Smooth muscle cell (in vitro differentiated cells): ENCODE data around the gene SPIRE2. TPM values are rescaled to one million over a fixed set of nuclear protein-coding genes. Genes with fewer than 3 reads are reported as not detected.

ENCODE experiments used
- DNase-seq: peaks from one replicate; lab custom pipeline; 2025; ENCODE audit not compliant: unreplicated experiment; lab: John Stamatoyannopoulos, UW
- H2AFZ ChIP-seq: fragments of 200-600 bp; sonication (generic); 2 replicates; pipeline ENCODE4 v1.6.0; 2016; ENCODE audit warnings: antibody characterized with exemption, low read depth, mild to moderate bottlenecking
- H3F3A ChIP-seq: fragments of 200-600 bp; sonication (generic); 2 replicates; pipeline ENCODE4 v1.6.0; 2017; ENCODE audit warnings: antibody characterized with exemption, low read depth
- H3K27ac ChIP-seq: fragments of 200-600 bp; sonication (generic); 2 replicates; pipeline ENCODE4 v1.5.1; 2016; ENCODE audit warnings: low read depth, mild to moderate bottlenecking
- H3K27me3 ChIP-seq: fragments of 200-600 bp; sonication (generic); 2 replicates; pipeline ENCODE4 v1.6.1; 2016; ENCODE audit warnings: low read depth, mild to moderate bottlenecking
- H3K36me3 ChIP-seq: fragments of 200-600 bp; sonication (generic); 2 replicates; pipeline ENCODE4 v1.5.1; 2016; ENCODE audit warnings: low read depth
- H3K4me1 ChIP-seq: fragments of 200-600 bp; sonication (generic); 2 replicates; pipeline ENCODE4 v1.5.1; 2016; ENCODE audit warnings: low read depth
- H3K4me2 ChIP-seq: fragments of 200-600 bp; sonication (generic); 2 replicates; pipeline ENCODE4 v1.6.0; 2016; ENCODE audit warnings: mild to moderate bottlenecking
- H3K4me3 ChIP-seq: fragments of 200-600 bp; sonication (generic); 2 replicates; pipeline ENCODE4 v1.5.1; 2016; ENCODE audit warnings: mild to moderate bottlenecking
- H3K79me2 ChIP-seq: fragments of 200-600 bp; sonication (generic); 2 replicates; pipeline ENCODE4 v1.6.0; 2016; ENCODE audit warnings: low read depth, mild to moderate bottlenecking
- H3K9ac ChIP-seq: fragments of 200-600 bp; sonication (generic); 2 replicates; pipeline ENCODE4 v1.6.0; 2016; ENCODE audit warnings: low read depth
- H3K9me3 ChIP-seq: fragments of 200-600 bp; sonication (generic); replicated peaks from 2 replicates; pipeline ENCODE4 v1.5.1; 2016; ENCODE audit warnings: low read depth
- H4K20me1 ChIP-seq: fragments of 200-600 bp; sonication (generic); 2 replicates; pipeline ENCODE4 v1.6.0; 2016; ENCODE audit warnings: low read depth
- WGBS: methylation state at CpG from one replicate; pipeline ENCODE4 v1.1.7; 2016; ENCODE audit warnings: low lambda C conversion rate; 5-methylcytosine and 5-hydroxymethylcytosine counted together
- polyA plus RNA-seq: library from polyadenylated mRNA; unstranded; fragments of >200 nt; fragmentation: Nextera tagmentation; extraction: Ambion mirVana; gene quantifications from 2 replicates; pipeline ENCODE4 v1.2.1, GENCODE V29; 2016
- total RNA-seq: library from RNA; depleted of rRNA; stranded (reverse); fragments of >200 nt; gene quantifications from 2 replicates; pipeline ENCODE4 v1.2.3, GENCODE V29; 2014
- TF ChIP-seq, protein P1 (sequence below): fragments of 200-600 bp; sonication (generic); IDR thresholded peaks from 2 replicates; pipeline ENCODE4 v1.5.1; 2017; ENCODE audit warnings: borderline replicate concordance, mild to moderate bottlenecking, antibody characterized with exemption; ENCODE audit not compliant: insufficient read depth, poor library complexity, severe bottlenecking

SPIRE2 gene
- total and polyA plus RNA-seq, 2 experiments from 2014 or later, result 1.1 to 1.4 TPM

GRCh38 chr16:89884041-89884421, 55.8 kb downstream of the SPIRE2 start:
- H3K36me3 ChIP-seq, result no peaks in the 10 kb centered on the region
- H3K4me1 ChIP-seq, result no peaks in the 10 kb centered on the region
- no peaks in the 10 kb centered on the region for H3K9me3 ChIP-seq
- H3K27ac ChIP-seq, result no peak overlapping the region
- H3F3A ChIP-seq, result no peaks in the 10 kb centered on the region
- H3K27me3 ChIP-seq, result no peaks in the 10 kb centered on the region
- no peak overlapping the region for H3K9ac ChIP-seq
- H2AFZ ChIP-seq, result no peak overlapping the region
- H3K4me2 ChIP-seq, result no peak overlapping the region
- DNase-seq, result no peak
- no peak overlapping the region for H3K4me3 ChIP-seq
- H4K20me1 ChIP-seq, result peaks cover 71% of the 10 kb centered on the region
- WGBS, result 97% methylated on average over 8 of the region's 8 CpGs
- TF ChIP-seq, protein P1, sequence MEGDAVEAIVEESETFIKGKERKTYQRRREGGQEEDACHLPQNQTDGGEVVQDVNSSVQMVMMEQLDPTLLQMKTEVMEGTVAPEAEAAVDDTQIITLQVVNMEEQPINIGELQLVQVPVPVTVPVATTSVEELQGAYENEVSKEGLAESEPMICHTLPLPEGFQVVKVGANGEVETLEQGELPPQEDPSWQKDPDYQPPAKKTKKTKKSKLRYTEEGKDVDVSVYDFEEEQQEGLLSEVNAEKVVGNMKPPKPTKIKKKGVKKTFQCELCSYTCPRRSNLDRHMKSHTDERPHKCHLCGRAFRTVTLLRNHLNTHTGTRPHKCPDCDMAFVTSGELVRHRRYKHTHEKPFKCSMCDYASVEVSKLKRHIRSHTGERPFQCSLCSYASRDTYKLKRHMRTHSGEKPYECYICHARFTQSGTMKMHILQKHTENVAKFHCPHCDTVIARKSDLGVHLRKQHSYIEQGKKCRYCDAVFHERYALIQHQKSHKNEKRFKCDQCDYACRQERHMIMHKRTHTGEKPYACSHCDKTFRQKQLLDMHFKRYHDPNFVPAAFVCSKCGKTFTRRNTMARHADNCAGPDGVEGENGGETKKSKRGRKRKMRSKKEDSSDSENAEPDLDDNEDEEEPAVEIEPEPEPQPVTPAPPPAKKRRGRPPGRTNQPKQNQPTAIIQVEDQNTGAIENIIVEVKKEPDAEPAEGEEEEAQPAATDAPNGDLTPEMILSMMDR, result no peak
- peaks cover 45% of the 10 kb centered on the region for H3K79me2 ChIP-seq

DNA sequence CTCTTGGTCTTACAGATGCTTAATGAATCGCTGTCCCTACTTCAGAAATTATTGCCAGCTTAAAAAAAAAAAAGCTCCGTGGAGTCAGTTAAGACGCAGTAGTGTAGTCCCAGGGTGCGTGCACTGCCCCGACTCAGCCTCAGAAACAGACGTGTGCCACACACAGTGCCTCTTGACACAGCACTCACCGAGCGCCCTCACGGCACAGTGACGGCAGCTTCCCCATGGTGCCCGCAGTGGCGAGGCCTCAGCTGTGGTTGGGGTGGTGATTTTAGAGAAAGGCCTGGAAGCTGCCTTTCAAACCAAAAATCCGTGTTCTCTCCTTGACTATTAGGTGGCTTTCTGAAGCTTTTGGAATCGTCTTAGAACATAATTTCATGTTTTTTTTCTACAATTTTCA, 59.0 kb downstream of the SPIRE2 start:
- DNase-seq, result no peak
- Histone ChIP-seq H3K4me2 (no peak overlapping the region), H3K27me3 (no peaks in the 10 kb centered on the region), H4K20me1 (peaks cover 68% of the 10 kb centered on the region), H3K79me2 (peaks cover 22% of the 10 kb centered on the region), H3K4me1 (no peaks in the 10 kb centered on the region), H3K36me3 (no peaks in the 10 kb centered on the region), H3K4me3 (no peak overlapping the region), H3K27ac (no peak overlapping the region), H3K9me3 (no peaks in the 10 kb centered on the region), H3K9ac (no peak overlapping the region), H2AFZ (no peak overlapping the region), H3F3A (no peaks in the 10 kb centered on the region)
- TF ChIP-seq, protein P1, result no peak
- 98% methylated on average over 14 of the region's 14 CpGs for WGBS

- Histone ChIP-seq H3F3A (no peaks in the 10 kb centered on the region), H3K79me2 (peaks cover 5% of the 10 kb centered on the region), H3K4me1 (no peaks in the 10 kb centered on the region), H3K27me3 (no peaks in the 10 kb centered on the region), H2AFZ (no peak overlapping the region), H4K20me1 (peaks cover 62% of the 10 kb centered on the region), H3K4me2 (no peak overlapping the region), H3K9ac (no peak overlapping the region), H3K36me3 (no peaks in the 10 kb centered on the region), H3K4me3 (no peak overlapping the region), H3K27ac (no peak overlapping the region), H3K9me3 (no peaks in the 10 kb centered on the region)
- DNase-seq, result no peak
- TF ChIP-seq, protein P1, result no peak
- WGBS, result 98% methylated on average over 9 of the region's 9 CpGs
These were observed 61.9 kb downstream of the SPIRE2 start for GRCh38 chr16:89890200-89890599.

GRCh38 chr16:89890886-89891657, 62.8 kb downstream of the SPIRE2 start:
- no peak for DNase-seq
- Histone ChIP-seq H3K36me3 (no peaks in the 10 kb centered on the region), H3K79me2 (peaks cover 5% of the 10 kb centered on the region), H2AFZ (no peak overlapping the region), H4K20me1 (peaks cover 63% of the 10 kb centered on the region), H3K4me2 (no peak overlapping the region), H3K4me3 (no peak overlapping the region), H3K27me3 (no peaks in the 10 kb centered on the region), H3K9ac (no peak overlapping the region), H3F3A (no peaks in the 10 kb centered on the region), H3K4me1 (no peaks in the 10 kb centered on the region), H3K27ac (no peak overlapping the region), H3K9me3 (no peaks in the 10 kb centered on the region)
- TF ChIP-seq, protein P1, result no peak
- WGBS, result 95% methylated on average over 13 of the region's 16 CpGs
